ENCODE results near the gene DMC1.

The DMC1 gene

DNA sequence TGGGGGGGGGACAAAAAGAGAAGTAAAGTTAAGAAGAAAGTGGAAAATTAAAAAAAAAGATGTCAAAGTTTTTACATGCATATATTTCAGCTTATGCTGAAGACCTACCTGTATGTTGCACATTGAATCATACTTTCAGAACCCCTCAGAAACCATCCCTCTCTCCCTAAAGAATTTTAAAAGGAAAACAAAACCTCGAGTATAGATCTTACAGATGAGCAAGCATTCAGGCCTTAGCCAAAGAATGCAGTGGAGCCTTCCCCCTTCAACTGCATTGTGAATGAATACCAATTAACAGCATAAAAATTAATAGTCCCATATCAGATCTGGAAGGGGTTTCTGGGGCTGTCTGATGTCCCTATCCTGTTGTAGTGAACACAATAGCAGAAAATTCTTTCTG lies 85.7 kb downstream of the DMC1 start:
- no peak for TF ChIP-seq TCF4 (CRISPR knock-in tag; IDR thresholded peaks at IDR 0.05; ENCODE audit: borderline replicate concordance)
- TF ChIP-seq, protein P1, sequence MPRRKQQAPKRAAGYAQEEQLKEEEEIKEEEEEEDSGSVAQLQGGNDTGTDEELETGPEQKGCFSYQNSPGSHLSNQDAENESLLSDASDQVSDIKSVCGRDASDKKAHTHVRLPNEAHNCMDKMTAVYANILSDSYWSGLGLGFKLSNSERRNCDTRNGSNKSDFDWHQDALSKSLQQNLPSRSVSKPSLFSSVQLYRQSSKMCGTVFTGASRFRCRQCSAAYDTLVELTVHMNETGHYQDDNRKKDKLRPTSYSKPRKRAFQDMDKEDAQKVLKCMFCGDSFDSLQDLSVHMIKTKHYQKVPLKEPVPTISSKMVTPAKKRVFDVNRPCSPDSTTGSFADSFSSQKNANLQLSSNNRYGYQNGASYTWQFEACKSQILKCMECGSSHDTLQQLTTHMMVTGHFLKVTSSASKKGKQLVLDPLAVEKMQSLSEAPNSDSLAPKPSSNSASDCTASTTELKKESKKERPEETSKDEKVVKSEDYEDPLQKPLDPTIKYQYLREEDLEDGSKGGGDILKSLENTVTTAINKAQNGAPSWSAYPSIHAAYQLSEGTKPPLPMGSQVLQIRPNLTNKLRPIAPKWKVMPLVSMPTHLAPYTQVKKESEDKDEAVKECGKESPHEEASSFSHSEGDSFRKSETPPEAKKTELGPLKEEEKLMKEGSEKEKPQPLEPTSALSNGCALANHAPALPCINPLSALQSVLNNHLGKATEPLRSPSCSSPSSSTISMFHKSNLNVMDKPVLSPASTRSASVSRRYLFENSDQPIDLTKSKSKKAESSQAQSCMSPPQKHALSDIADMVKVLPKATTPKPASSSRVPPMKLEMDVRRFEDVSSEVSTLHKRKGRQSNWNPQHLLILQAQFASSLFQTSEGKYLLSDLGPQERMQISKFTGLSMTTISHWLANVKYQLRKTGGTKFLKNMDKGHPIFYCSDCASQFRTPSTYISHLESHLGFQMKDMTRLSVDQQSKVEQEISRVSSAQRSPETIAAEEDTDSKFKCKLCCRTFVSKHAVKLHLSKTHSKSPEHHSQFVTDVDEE (CRISPR knock-in tag; IDR thresholded peaks at IDR 0.05), result no peak
- TF ChIP-seq GLIS3 (CRISPR knock-in tag; IDR thresholded peaks at IDR 0.05), result no peak
- TF ChIP-seq, protein P2, sequence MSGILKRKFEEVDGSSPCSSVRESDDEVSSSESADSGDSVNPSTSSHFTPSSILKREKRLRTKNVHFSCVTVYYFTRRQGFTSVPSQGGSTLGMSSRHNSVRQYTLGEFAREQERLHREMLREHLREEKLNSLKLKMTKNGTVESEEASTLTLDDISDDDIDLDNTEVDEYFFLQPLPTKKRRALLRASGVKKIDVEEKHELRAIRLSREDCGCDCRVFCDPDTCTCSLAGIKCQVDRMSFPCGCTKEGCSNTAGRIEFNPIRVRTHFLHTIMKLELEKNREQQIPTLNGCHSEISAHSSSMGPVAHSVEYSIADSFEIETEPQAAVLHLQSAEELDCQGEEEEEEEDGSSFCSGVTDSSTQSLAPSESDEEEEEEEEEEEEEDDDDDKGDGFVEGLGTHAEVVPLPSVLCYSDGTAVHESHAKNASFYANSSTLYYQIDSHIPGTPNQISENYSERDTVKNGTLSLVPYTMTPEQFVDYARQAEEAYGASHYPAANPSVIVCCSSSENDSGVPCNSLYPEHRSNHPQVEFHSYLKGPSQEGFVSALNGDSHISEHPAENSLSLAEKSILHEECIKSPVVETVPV (CRISPR knock-in tag; IDR thresholded peaks at IDR 0.05), result no peak
- TF ChIP-seq, protein P3, sequence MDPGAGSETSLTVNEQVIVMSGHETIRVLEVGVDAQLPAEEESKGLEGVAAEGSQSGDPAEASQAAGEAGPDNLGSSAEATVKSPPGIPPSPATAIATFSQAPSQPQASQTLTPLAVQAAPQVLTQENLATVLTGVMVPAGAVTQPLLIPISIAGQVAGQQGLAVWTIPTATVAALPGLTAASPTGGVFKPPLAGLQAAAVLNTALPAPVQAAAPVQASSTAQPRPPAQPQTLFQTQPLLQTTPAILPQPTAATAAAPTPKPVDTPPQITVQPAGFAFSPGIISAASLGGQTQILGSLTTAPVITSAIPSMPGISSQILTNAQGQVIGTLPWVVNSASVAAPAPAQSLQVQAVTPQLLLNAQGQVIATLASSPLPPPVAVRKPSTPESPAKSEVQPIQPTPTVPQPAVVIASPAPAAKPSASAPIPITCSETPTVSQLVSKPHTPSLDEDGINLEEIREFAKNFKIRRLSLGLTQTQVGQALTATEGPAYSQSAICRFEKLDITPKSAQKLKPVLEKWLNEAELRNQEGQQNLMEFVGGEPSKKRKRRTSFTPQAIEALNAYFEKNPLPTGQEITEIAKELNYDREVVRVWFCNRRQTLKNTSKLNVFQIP (CRISPR knock-in tag; IDR thresholded peaks at IDR 0.05; ENCODE audit: borderline replicate concordance, low read depth), result no peak
- ATAC-seq, result no peak

DNA sequence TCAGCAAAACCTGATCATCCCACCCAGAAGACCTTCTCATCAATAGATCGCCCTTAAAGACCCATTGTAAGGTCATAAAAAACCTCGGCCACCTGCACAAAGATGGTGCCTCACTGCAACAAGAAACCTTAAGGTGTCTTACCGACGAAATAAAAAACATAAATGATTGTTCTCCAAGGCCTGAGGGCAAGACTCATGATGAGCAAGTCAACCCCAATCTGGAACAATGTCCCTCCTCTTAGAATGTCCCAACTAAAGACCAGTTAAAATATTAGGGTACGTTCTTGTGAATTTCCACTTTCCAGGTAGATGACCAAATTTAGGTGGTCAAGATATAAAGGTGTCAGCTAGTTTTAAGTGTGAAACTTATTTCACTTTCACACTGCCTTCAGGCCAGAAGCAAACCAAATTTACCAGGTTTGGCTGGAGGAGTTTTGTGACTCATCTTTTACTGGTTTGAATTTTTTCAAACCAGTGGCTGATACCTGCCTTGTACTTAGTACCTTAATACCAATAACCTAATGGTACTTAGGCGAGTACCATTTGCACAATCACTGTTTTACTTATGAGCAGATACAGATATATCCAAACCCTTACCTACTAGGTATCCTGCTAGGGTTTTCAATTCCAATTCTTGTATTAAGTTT lies 87.2 kb downstream of the DMC1 start:
- TF ChIP-seq, protein P1 (CRISPR knock-in tag; IDR thresholded peaks at IDR 0.05), result no peak
- TF ChIP-seq, protein P2 (CRISPR knock-in tag; IDR thresholded peaks at IDR 0.05), result no peak
- no peak for ATAC-seq

DNA sequence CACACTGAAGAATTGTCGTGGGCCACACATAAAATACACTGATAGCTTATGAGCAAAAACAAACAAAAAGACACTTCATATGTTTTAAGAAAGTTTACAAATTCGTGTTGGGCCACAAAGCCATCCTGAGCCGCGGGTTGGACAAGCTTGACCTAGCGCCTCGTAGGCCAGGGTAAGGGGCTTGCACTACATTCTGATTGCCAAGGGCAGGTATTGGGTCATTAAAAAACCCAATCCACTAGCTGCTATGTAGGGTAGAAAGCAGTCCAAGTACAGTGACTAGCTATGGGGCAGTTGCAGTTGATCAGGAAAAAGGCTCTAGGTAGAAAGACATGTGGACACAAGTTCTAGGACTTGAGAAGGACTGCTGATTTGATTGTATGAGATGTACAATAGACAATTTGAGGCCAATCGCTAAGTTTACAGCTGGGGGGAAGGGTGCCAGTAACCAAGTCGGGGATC lies 88.1 kb downstream of the DMC1 start:
- no peak for ATAC-seq
- no peak for TF ChIP-seq RARB (CRISPR knock-in tag; IDR thresholded peaks at IDR 0.05)
- TF ChIP-seq, protein P3 (CRISPR knock-in tag; IDR thresholded peaks at IDR 0.05; ENCODE audit: borderline replicate concordance, low read depth), result no peak

DNA sequence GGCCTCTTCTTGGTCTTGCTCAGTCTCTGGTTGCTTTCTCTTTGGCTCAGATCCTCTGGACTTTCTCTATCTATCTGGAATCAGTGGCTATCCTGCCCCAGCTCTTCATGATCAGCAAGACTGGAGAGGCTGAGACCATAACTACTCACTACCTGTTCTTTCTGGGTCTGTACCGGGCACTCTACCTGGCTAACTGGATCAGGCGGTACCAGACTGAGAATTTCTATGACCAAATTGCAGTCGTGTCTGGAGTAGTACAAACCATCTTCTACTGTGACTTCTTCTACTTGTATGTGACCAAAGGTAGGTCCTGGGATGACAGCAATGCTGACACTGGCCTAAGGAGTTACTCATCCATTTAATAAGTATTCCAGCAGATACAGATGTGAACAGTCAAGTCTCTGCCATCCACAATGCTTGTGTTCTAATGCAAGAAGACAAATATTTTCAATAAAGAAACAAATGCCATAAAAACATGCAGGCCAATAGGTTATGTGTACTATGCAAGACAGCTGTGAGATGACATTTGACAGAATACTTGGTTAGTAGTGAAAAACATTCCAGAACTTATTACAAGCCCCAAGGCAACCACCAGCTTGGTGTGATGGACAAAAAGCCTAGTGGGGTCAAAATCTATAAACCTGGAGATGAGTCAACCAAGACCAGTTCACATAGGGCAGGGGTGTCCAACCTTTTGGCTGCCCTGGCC lies 88.7 kb downstream of the DMC1 start:
- ATAC-seq, result no peak; the same call in 2 of the 3 replicates
- no peak for TF ChIP-seq PPARA (CRISPR knock-in tag; IDR thresholded peaks at IDR 0.05; ENCODE audit: borderline replicate concordance)
- TF ChIP-seq, protein P2 (CRISPR knock-in tag; IDR thresholded peaks at IDR 0.05), result no peak
- no peak for TF ChIP-seq ESRRG (CRISPR knock-in tag; IDR thresholded peaks at IDR 0.05)
- TF ChIP-seq ARNTL (CRISPR knock-in tag; IDR thresholded peaks at IDR 0.05; ENCODE audit: borderline replicate concordance, low read depth), result no peak
- no peak for TF ChIP-seq TCF4 (CRISPR knock-in tag; IDR thresholded peaks at IDR 0.05; ENCODE audit: borderline replicate concordance)
- TF ChIP-seq ZFP3 (CRISPR knock-in tag; IDR thresholded peaks at IDR 0.05), result no peak
- no peak for TF ChIP-seq ZNF565 (CRISPR knock-in tag; conservative IDR thresholded peaks at IDR 0.05; ENCODE audit: low read depth)
- TF ChIP-seq OSR1 (CRISPR knock-in tag; IDR thresholded peaks at IDR 0.05), result no peak
- TF ChIP-seq TOX (CRISPR knock-in tag; IDR thresholded peaks at IDR 0.05; ENCODE audit: borderline replicate concordance), result no peak
- no peak for TF ChIP-seq ZC3H10 (CRISPR knock-in tag; IDR thresholded peaks at IDR 0.05)
- TF ChIP-seq ISL1 (CRISPR knock-in tag; IDR thresholded peaks at IDR 0.05), result no peak
- TF ChIP-seq RARB (CRISPR knock-in tag; IDR thresholded peaks at IDR 0.05), result no peak
- no peak for TF ChIP-seq ZFP30 (CRISPR knock-in tag; IDR thresholded peaks at IDR 0.05)
- TF ChIP-seq, protein P4, sequence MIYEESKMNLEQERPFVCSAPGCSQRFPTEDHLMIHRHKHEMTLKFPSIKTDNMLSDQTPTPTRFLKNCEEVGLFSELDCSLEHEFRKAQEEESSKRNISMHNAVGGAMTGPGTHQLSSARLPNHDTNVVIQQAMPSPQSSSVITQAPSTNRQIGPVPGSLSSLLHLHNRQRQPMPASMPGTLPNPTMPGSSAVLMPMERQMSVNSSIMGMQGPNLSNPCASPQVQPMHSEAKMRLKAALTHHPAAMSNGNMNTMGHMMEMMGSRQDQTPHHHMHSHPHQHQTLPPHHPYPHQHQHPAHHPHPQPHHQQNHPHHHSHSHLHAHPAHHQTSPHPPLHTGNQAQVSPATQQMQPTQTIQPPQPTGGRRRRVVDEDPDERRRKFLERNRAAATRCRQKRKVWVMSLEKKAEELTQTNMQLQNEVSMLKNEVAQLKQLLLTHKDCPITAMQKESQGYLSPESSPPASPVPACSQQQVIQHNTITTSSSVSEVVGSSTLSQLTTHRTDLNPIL (CRISPR knock-in tag; IDR thresholded peaks at IDR 0.05; ENCODE audit: low read depth), result no peak
